Measurements from ENCODE around the gene IDH3A.
A peak's percentile ranks its signal among the peaks of the same experiment; 100 is the strongest.

The IDH3A gene

GRCh38 chr15:78156653-78157052, 7.5 kb downstream of the IDH3A start:
- no peak overlapping the region for H3K4me3 ChIP-seq (ENCODE audit: low read length)
- no peak for DNase-seq (ENCODE audit: low read depth, low spot score)

- H3K4me3 ChIP-seq (ENCODE audit: low read length) = no peak overlapping the region
Observed at GRCh38 chr15:78157203-78157602, 8.0 kb downstream of the IDH3A start.

GRCh38 chr15:78159395-78159794, 10.2 kb downstream of the IDH3A start:
- no peak for DNase-seq (ENCODE audit: low read depth, low spot score)
- no peak overlapping the region for H3K4me3 ChIP-seq (ENCODE audit: low read length)

More at GRCh38 chr15:78157203-78157602, 8.0 kb downstream of the IDH3A start:
- DNase-seq (ENCODE audit: low read depth, low spot score) = no peak

- H3K4me3 ChIP-seq (ENCODE audit: low read length) = peak overlapping the region; percentile 39
- peak; percentile 91 for DNase-seq (ENCODE audit: low read depth, low spot score)
Observed at GRCh38 chr15:78162038-78162437, 12.9 kb downstream of the IDH3A start.

GRCh38 chr15:78164010-78164409, 14.8 kb downstream of the IDH3A start:
- no peak overlapping the region for H3K4me3 ChIP-seq (ENCODE audit: low read length)
- no peak for DNase-seq (ENCODE audit: low read depth, low spot score)

GRCh38 chr15:78167227-78167888, 18.2 kb downstream of the IDH3A start:
- DNase-seq (ENCODE audit: low read depth, low spot score) = peak; percentile 90
- peak overlapping the region; percentile 3 for H3K4me3 ChIP-seq (ENCODE audit: low read length)

GRCh38 chr15:78168608-78169007, 19.4 kb downstream of the IDH3A start:
- no peak for DNase-seq (ENCODE audit: low read depth, low spot score)
- H3K4me3 ChIP-seq (ENCODE audit: low read length) = no peak overlapping the region

GRCh38 chr15:78170848-78171773, 21.9 kb downstream of the IDH3A start:
- H3K4me3 ChIP-seq (ENCODE audit: low read length) = no peak overlapping the region
- no peak for DNase-seq (ENCODE audit: low read depth, low spot score)

GRCh38 chr15:78171864-78172472, 22.8 kb downstream of the IDH3A start:
- DNase-seq (ENCODE audit: low read depth, low spot score) = no peak
- no peak overlapping the region for H3K4me3 ChIP-seq (ENCODE audit: low read length)

- no peak overlapping the region for H3K4me3 ChIP-seq (ENCODE audit: low read length)
- DNase-seq (ENCODE audit: low read depth, low spot score) = peak; percentile 94
Observed at GRCh38 chr15:78174401-78174800, 25.2 kb downstream of the IDH3A start.

- DNase-seq (ENCODE audit: low read depth, low spot score) = no peak
- no peak overlapping the region for H3K4me3 ChIP-seq (ENCODE audit: low read length)
Observed at GRCh38 chr15:78175330-78175729, 26.2 kb downstream of the IDH3A start.

- H3K4me3 ChIP-seq (ENCODE audit: low read length) = no peak overlapping the region
- DNase-seq (ENCODE audit: low read depth, low spot score) = no peak
Observed at GRCh38 chr15:78177447-78177873, 28.3 kb downstream of the IDH3A start.

GRCh38 chr15:78178064-78178463, 28.9 kb downstream of the IDH3A start:
- no peak overlapping the region for H3K4me3 ChIP-seq (ENCODE audit: low read length)
- DNase-seq (ENCODE audit: low read depth, low spot score) = no peak

GRCh38 chr15:78179286-78179840, 30.2 kb downstream of the IDH3A start:
- no peak for DNase-seq (ENCODE audit: low read depth, low spot score)
- no peak overlapping the region for H3K4me3 ChIP-seq (ENCODE audit: low read length)

- no peak overlapping the region for H3K4me3 ChIP-seq (ENCODE audit: low read length)
- no peak for DNase-seq (ENCODE audit: low read depth, low spot score)
Observed at GRCh38 chr15:78179906-78180305, 30.7 kb downstream of the IDH3A start.

GRCh38 chr15:78182336-78182700, 33.2 kb downstream of the IDH3A start:
- no peak overlapping the region for H3K4me3 ChIP-seq (ENCODE audit: low read length)
- no peak for DNase-seq (ENCODE audit: low read depth, low spot score)

GRCh38 chr15:78182821-78183220, 33.7 kb downstream of the IDH3A start:
- DNase-seq (ENCODE audit: low read depth, low spot score) = no peak
- H3K4me3 ChIP-seq (ENCODE audit: low read length) = no peak overlapping the region

GRCh38 chr15:78192826-78193594, 43.8 kb downstream of the IDH3A start:
- H3K4me3 ChIP-seq (ENCODE audit: low read length) = no peak overlapping the region
- no peak for DNase-seq (ENCODE audit: low read depth, low spot score)

All from Jurkat, Clone E6-1 (cell line).